ENCODE measurements around the gene POU2AF1.

GRCh38 chr11:111302298-111302697 lies 76.8 kb downstream of the POU2AF1 start:
- TF ChIP-seq CTCF (conservative IDR thresholded peaks at IDR 0.05; ENCODE audit: low read depth, low read length) (no peak), EZH2 (IDR thresholded peaks at IDR 0.05; ENCODE audit: low read length, unreplicated experiment) (no peak)

Data from PC-3 (cell line).